PFSK-1 (cell line): Measurements from ENCODE around the gene CDHR3.

ENCODE experiments used
- FOXP2 ChIP-seq: optimal IDR thresholded peaks from 2 replicates; pipeline ENCODE3; 2011; ENCODE audit warnings: borderline replicate concordance, control low read depth, inconsistent platforms; ENCODE audit not compliant: insufficient read depth; ENCODE audit errors: extremely low read length, extremely low read depth
- POLR2AphosphoS5 ChIP-seq: IDR thresholded peaks from 2 replicates; pipeline ENCODE4 v1.6.1; 2012; ENCODE audit warnings: low read depth, mild to moderate bottlenecking, control low read depth, low read length, moderate library complexity
- SIN3A ChIP-seq: IDR thresholded peaks from 2 replicates; pipeline ENCODE4 v1.6.1; 2012; ENCODE audit warnings: mild to moderate bottlenecking, low read length, moderate library complexity, borderline replicate concordance; ENCODE audit not compliant: insufficient read depth
- TAF1 ChIP-seq: IDR thresholded peaks from 2 replicates; pipeline ENCODE4 v1.6.1; 2012; ENCODE audit warnings: low read length, control low read depth, borderline replicate concordance; ENCODE audit not compliant: insufficient read depth
- TF ChIP-seq, protein P1 (sequence below), 2 experiments: IDR thresholded peaks; 2 replicates each; pipeline versions ENCODE4 v1.6.1 to v1.8.0; 2011 to 2012; ENCODE audit warnings: low read depth in 2 of 2, low read length in 2 of 2, control low read depth in 1 of 2, inconsistent platforms in 1 of 2, mild to moderate bottlenecking in 1 of 2, moderate library complexity in 1 of 2; ENCODE audit not compliant: insufficient read depth in 1 of 2

Gene CDHR3

GRCh38 chr7:106061301-106061979 is 98.4 kb downstream of the CDHR3 start:
- TF ChIP-seq FOXP2: no peak
- no peak for TF ChIP-seq TAF1
- no peak for TF ChIP-seq SIN3A
- TF ChIP-seq, protein P1, sequence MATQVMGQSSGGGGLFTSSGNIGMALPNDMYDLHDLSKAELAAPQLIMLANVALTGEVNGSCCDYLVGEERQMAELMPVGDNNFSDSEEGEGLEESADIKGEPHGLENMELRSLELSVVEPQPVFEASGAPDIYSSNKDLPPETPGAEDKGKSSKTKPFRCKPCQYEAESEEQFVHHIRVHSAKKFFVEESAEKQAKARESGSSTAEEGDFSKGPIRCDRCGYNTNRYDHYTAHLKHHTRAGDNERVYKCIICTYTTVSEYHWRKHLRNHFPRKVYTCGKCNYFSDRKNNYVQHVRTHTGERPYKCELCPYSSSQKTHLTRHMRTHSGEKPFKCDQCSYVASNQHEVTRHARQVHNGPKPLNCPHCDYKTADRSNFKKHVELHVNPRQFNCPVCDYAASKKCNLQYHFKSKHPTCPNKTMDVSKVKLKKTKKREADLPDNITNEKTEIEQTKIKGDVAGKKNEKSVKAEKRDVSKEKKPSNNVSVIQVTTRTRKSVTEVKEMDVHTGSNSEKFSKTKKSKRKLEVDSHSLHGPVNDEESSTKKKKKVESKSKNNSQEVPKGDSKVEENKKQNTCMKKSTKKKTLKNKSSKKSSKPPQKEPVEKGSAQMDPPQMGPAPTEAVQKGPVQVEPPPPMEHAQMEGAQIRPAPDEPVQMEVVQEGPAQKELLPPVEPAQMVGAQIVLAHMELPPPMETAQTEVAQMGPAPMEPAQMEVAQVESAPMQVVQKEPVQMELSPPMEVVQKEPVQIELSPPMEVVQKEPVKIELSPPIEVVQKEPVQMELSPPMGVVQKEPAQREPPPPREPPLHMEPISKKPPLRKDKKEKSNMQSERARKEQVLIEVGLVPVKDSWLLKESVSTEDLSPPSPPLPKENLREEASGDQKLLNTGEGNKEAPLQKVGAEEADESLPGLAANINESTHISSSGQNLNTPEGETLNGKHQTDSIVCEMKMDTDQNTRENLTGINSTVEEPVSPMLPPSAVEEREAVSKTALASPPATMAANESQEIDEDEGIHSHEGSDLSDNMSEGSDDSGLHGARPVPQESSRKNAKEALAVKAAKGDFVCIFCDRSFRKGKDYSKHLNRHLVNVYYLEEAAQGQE (IDR thresholded peaks at IDR 0.05; ENCODE audit: insufficient read depth in 1 of 2, low read depth in 2 of 2, low read length in 2 of 2): no peak
- TF ChIP-seq POLR2AphosphoS5: no peak

- TF ChIP-seq FOXP2 (no peak), TAF1 (no peak), SIN3A (no peak), POLR2AphosphoS5 (no peak)
- TF ChIP-seq, protein P1 (IDR thresholded peaks at IDR 0.05; ENCODE audit: insufficient read depth in 1 of 2, low read depth in 2 of 2, low read length in 2 of 2): no peak
Observed at GRCh38 chr7:106062006-106062405, 98.9 kb downstream of the CDHR3 start.

- TF ChIP-seq FOXP2 (no peak), TAF1 (no peak), SIN3A (no peak), POLR2AphosphoS5 (no peak)
- TF ChIP-seq, protein P1 (IDR thresholded peaks at IDR 0.05; ENCODE audit: insufficient read depth in 1 of 2, low read depth in 2 of 2, low read length in 2 of 2): no peak
Observed at GRCh38 chr7:106062521-106062931, 99.5 kb downstream of the CDHR3 start.

GRCh38 chr7:106063024-106063423 is 100.0 kb downstream of the CDHR3 start:
- no peak for TF ChIP-seq TAF1
- TF ChIP-seq, protein P1 (IDR thresholded peaks at IDR 0.05; ENCODE audit: insufficient read depth in 1 of 2, low read depth in 2 of 2, low read length in 2 of 2): no peak
- TF ChIP-seq SIN3A: no peak
- TF ChIP-seq POLR2AphosphoS5: no peak
- TF ChIP-seq FOXP2: no peak

DNA sequence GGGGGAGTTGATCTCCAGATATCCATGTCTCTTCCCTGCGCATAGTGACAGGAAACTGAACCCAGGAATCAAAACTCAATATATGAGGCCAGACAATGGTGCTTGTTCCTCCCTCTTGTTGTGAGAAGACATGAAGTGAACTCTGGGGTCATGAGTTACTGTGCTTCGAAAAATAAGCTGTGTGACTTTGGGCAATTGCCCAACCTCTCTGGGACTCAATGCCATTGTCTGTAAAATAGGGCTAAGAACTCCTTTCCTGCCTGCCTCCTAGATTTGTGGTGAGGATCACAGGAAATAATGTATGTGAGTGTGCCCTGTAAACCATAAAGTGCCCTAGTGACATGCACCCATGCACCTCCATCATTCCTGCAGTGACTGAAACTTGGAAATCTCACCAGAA is 100.6 kb downstream of the CDHR3 start:
- TF ChIP-seq, protein P1 (IDR thresholded peaks at IDR 0.05; ENCODE audit: insufficient read depth in 1 of 2, low read depth in 2 of 2, low read length in 2 of 2): no peak
- TF ChIP-seq TAF1: no peak
- no peak for TF ChIP-seq FOXP2
- no peak for TF ChIP-seq POLR2AphosphoS5
- no peak for TF ChIP-seq SIN3A
